HCT116 (cell line): Measurements from ENCODE around the gene CHD2.

Experiments
- CEBPB ChIP-seq: IDR thresholded peaks from 2 replicates; pipeline ENCODE4 v1.6.1; 2012; ENCODE audit warnings: low read depth
- CTCF ChIP-seq, 3 experiments: fragments of 200-600 bp in 1 of 3; sonication (generic) in 1 of 3; IDR thresholded peaks in 2 of 3; conservative IDR thresholded peaks in 1 of 3; 2 replicates each; pipeline ENCODE4 v1.5.1; 2012 to 2017; ENCODE audit warnings: low read depth in 2 of 3, low read length in 2 of 3, antibody characterized with exemption in 1 of 3, borderline replicate concordance in 1 of 3, control low read depth in 1 of 3, mild to moderate bottlenecking in 1 of 3, mixed read lengths in 1 of 3, mixed run types in 1 of 3, moderate library complexity in 1 of 3; ENCODE audit not compliant: insufficient read depth in 1 of 3
- MAX ChIP-seq: IDR thresholded peaks from 2 replicates; pipeline ENCODE4 v1.6.1; 2012
- POLR2A ChIP-seq: IDR thresholded peaks from 2 replicates; pipeline ENCODE4 v1.7.0; 2011; ENCODE audit warnings: borderline replicate concordance; ENCODE audit not compliant: insufficient read depth, insufficient read length; ENCODE audit errors: extremely low read depth
- POLR2AphosphoS5 ChIP-seq: IDR thresholded peaks from 2 replicates; pipeline ENCODE4 v1.6.1; 2011; ENCODE audit warnings: mild to moderate bottlenecking, low read depth, low read length, moderate library complexity
- SP1 ChIP-seq: IDR thresholded peaks from 2 replicates; pipeline ENCODE4 v1.6.1; 2012; ENCODE audit warnings: low read depth

GRCh38 chr15:92878593-92879053 lies 21.5 kb upstream of the CHD2 start:
- TF ChIP-seq CTCF (IDR thresholded peaks at IDR 0.05 in 2 of 3, conservative IDR thresholded peaks at IDR 0.05 in 1 of 3; ENCODE audit: borderline replicate concordance in 1 of 3, insufficient read depth in 1 of 3, low read depth in 2 of 3, low read length in 2 of 3) (no peak), MAX (no peak), POLR2AphosphoS5 (no peak), POLR2A (no peak), CEBPB (no peak), SP1 (no peak)
